Right ventricle myocardium inferior (tissue), 1 donor: ENCODE data around the gene HUNK. TPM values are rescaled to one million over a fixed set of nuclear protein-coding genes. Genes with fewer than 3 reads are reported as not detected.
"Not testable (repeated sequence)": the region's sequence is repeated elsewhere in the genome, so short reads cannot be mapped to it uniquely, and the experiment has no call there.

Source experiments
- ATAC-seq: fragments of 200-7000 bp; cut with Tn5 transposase; one replicate; pipeline ENCODE4 v1.9.1; 2020; ENCODE audit warnings: mild to moderate bottlenecking, moderate library complexity
- DNase-seq: peaks from one replicate; pipeline ENCODE4 v3.0.0; 2021; ENCODE audit errors: missing footprints
- intact Hi-C: fragments of 100-400 bp; cut with DNase I; formaldehyde crosslinking; loops from one replicate; pipeline ENCODE4 v1.11.0; 2022
- total RNA-seq: library from RNA; stranded (reverse); fragmentation: NEBNext Ultra II Directional; extraction: Animal tissue kit (Norgen Biotek cat#: 25700); gene quantifications from one replicate; pipeline ENCODE4 v1.2.1, GENCODE V29; 2021
- donor health status: DM: no; HTN: yes; CAD: no; lungs with severe emphysema.

The HUNK gene
- total RNA-seq, 1 donor from 2014 or later = 0.08 TPM

GRCh38 chr21:31938330-31939301 lies 65.8 kb downstream of the HUNK start:
- intact Hi-C loops = no loop called here
- ATAC-seq = no peak
- DNase-seq = no peak

DNA sequence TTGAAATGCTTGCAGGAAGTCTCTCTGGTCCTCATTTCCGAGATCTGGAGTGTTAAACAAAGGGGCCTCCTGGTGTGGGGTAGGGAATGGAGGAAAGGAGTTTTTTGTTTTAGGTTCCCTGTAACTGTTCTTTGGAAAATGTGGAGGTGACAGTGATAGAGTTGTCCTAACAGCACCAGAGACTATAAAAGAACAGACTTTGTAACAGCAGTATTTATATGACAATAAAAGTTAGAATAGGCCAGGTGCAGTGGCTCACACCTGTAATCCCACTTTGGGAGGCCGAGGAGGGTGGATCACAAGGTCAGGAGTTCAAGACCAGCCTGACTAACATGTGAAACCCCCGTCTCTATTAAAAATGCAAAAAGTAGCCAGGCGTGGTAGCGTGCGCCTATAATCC lies 68.9 kb downstream of the HUNK start:
- intact Hi-C loops = no loop called here
- DNase-seq = no peak
- ATAC-seq = no peak

DNA sequence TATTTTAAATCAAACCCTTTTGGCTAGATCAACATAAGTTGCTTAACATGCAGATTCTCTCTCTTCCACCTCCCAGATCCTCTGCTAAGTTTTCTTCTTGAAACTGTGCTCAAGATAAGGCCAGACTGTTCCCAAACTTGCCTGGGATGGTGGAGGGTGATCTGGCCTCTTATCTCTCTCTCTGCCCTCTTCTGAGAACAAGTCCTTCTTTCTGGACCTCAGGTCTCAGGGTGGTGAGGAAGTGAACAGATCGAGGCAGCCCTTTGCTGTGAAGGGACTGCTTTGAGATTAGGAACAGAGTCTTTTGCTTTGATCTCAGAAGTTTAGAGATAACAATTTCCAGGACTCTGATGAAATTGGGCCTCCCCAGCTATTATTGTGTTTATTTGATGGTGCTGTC lies 70.7 kb downstream of the HUNK start:
- ATAC-seq = no peak

GRCh38 chr21:31945141-31945540 lies 72.3 kb downstream of the HUNK start:
- intact Hi-C loops = no loop called here
- DNase-seq = no peak
- no peak for ATAC-seq

More for the DNA sequence above, 70.7 kb downstream of the HUNK start:
- no peak for DNase-seq
- intact Hi-C loops = no loop called here

DNA sequence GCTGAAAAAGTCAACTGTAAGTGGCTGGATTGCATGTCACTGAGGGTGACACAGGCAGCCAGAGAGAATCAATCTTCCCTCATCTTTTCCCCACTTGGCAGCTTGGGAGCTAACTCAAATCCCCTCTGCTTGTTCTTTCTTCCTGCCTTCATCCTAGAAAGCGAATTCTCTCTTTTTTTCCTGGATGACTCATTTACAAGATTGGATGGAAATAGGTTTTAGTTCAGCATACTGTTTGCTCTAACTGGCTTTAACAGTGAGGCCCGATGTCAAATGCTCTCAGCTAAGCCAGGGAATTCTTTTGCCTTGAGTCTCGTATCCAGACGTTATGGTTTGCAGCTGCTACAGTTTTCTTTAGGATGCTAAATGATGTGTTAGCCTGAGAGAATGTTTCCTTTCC lies 72.7 kb downstream of the HUNK start:
- ATAC-seq (no peak), DNase-seq (no peak)
- intact Hi-C loops = no loop called here

DNA sequence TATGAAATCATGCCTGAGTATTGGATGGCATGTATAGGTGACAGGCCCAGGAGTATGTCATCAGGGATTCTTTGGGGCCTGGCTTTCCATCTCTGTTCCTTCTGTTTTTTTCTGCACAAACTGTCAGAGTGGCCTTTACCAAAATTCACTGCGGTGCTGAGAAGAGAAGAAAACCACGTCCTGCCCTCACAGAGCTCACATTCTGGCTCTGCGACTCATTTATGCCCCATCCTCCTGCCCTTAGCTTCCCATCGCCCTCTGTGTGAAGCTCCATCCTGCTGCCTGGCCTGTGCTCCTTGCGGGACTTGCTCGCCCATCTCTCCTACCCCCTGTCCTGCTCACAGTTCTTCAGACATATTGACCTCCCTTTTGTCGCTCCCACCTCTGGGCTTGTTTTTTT lies 73.4 kb downstream of the HUNK start:
- ATAC-seq (no peak), DNase-seq (no peak)
- intact Hi-C loops = no loop called here

DNA sequence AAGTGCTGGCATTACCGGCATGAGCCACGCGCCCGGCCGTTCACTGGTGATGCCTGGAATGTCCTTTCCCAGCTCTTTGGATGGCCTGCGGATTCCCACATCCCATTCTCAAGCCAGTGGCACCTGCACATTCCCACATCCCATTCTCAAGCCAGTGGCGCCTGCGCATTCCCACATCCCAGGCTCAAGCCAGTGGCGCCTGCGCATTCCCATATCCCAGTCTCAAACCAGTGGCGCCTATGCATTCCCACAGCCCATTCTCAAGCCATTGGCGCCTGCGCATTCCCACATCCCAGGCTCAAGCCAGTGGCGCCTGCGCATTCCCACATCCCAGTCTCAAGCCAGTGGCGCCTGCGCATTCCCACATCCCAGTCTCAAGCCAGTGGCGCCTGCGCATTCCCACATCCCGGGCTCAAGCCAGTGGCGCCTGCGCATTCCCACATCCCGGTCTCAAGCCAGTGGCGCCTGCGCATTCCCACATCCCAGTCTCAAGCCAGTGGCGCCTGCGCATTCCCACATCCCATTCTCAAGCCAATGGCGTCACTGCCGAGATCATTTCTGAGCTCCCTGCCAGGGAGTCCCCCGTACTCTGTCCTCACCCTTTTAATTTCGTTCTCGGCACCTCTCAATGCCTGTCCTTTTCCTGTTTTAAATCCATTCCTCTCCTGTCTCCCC lies 74.2 kb downstream of the HUNK start:
- intact Hi-C loops, DNase-seq, ATAC-seq: not testable (repeated sequence)

GRCh38 chr21:31948676-31949075 lies 75.9 kb downstream of the HUNK start:
- no peak for DNase-seq
- intact Hi-C loops = no loop called here
- ATAC-seq = no peak

DNA sequence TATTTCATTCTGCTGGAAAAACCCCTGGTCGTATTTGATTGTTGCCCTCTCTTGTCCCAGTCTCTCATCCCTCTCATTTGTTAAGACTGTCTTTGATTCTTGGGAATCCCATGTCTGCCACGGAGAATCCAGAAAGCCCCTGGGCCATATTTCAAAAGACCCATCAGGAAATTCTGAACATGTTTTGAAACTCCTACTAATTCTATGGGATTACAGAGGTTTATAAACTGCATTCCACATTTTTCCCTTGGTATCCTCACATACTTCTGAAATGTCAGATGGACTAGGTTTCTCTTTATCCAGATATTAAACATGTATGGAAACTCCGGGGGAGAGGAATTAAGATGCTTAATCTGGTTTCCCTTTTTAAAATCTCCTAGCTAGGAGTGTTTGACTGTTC lies 80.0 kb downstream of the HUNK start:
- ATAC-seq (no peak), DNase-seq (no peak)
- intact Hi-C loops = no loop called here

- DNase-seq (no peak), ATAC-seq (no peak)
- intact Hi-C loops = no loop called here
Measured at GRCh38 chr21:31957631-31958030, 84.8 kb downstream of the HUNK start.

DNA sequence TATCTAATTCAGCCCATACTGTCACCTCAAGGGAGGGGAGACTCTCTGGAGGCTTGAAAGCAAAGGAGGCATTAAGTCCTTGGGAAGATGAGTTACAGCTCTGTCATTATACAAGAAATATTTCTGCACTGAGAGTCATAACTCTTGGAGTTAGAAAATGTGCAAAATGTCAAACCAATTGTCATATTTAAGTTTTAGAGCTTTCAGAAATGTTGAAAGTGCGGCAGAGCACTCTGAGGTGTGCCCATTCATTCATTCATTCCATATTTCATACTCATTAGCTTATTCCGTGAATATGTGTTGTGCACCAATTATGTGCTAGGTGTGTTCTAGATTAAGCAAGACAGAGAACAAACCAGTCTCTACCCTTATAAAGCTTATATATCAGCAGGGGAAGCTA lies 87.1 kb downstream of the HUNK start:
- DNase-seq = no peak
- ATAC-seq = no peak
- intact Hi-C loops = no loop called here

- ATAC-seq = no peak
- no peak for DNase-seq
- intact Hi-C loops = no loop called here
Measured at GRCh38 chr21:31961027-31961426, 88.2 kb downstream of the HUNK start.

DNA sequence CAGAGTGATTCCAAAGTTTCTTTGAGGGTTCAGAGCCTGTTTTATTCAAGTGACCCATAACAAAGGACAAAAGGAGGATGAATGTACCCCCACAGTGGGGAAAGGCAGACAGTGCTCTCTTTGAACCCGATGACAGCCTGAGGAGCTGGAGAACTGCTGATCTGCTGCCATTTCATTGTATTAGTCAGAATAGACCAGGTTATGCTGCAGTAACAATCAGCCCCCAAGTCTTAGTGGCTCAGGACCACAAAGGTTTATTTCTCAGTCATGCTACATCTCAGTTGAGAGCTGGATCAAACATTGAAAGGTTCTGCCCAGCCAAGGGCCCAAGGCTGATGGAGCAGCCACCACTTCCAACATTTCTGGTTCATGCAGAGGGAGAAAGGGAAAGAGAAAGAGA lies 88.9 kb downstream of the HUNK start:
- no peak for ATAC-seq
- DNase-seq = no peak
- intact Hi-C loops = no loop called here

DNA sequence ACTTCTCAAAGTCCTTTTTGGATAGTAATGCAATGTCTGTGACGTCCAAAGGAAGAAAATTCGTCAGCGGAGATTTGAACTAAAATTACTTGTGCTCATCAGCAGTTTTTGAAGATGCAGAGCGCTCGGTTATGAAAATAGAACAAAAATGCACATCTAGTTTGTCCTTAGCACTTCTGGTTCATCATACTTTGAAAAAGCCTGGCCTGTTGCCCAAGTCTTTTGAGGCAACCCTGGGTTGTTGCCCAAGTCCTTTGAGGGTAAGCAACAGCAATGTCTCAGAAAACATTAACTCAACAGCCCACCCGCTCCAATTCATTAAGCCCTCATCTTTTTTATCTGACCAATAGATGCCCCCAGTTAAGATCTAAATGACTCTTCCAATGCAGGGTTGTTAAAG lies 91.9 kb downstream of the HUNK start:
- DNase-seq (no peak), ATAC-seq (no peak)
- intact Hi-C loops = no loop called here

DNA sequence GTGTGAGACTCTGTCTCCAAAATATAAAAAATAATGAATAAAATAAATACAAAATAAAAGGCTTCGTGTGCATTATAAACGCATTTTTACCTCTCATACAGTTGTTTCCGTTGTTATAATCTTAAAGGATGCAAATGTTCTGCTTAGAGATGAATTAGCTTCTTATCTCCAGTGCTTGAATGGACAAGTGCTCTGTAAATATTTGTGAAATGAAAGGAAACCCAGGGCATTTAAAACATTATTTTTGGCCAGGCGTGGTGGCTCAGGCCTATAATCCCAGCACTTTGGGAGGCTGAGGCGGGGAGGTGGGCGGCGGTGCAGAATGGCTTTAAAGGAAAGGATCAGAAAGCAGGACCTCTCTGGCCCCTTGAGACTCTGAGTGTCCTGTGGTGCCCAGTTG lies 94.5 kb downstream of the HUNK start:
- ATAC-seq = no peak

DNA sequence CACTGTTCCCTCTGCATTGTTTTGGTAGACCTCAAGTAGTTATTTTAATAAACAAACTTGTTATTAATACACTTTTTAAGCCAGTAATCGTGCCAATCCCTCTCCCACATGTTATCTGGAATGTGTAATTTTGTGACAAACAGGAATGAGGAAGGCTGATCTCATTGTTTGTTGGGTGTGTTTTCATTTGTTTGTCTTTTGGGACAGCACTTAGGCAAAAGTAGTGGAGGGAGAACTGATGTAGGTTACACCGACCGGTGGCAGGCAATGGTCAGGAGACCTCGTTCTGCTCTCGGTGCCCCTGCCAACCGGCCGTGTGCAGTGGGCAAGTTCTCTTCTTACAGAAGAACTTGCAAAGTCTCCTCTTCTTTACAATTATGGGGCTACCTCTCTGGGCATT lies 99.8 kb downstream of the HUNK start:
- intact Hi-C loops = no loop called here
- no peak for ATAC-seq

More for the DNA sequence above, 94.5 kb downstream of the HUNK start:
- intact Hi-C loops = no loop called here
- DNase-seq = no peak

DNA sequence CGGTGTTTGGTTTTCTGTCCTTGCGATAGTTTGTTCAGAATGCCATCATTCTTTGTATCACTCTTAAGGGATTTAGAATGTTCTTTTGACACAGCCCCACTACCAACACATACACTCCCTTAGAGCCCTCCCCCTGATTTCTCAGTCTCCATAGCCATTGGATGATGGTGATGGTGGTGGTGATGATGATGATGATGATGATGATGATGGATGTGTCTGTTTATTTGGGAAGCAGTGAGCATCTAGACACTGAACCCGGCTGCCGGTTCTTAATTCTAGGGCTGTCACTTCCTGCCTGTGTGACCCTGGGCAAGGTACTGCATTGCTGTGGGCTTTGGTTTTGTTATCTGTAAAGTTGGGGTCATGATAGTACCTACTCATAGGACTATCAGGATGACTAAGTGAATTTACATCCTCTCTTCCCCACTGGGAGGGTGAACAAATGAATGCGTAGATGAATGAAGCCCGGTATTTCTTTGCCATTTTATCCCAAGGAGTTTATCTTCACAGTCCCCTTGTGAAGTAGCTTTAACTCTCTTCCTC lies 100.7 kb downstream of the HUNK start:
- DNase-seq = no peak
- intact Hi-C loops = no loop called here
- ATAC-seq = no peak

More for the DNA sequence above, 99.8 kb downstream of the HUNK start:
- DNase-seq = no peak

GRCh38 chr21:31974454-31974985 lies 101.7 kb downstream of the HUNK start:
- DNase-seq (no peak), ATAC-seq (no peak)
- intact Hi-C loops = no loop called here

DNA sequence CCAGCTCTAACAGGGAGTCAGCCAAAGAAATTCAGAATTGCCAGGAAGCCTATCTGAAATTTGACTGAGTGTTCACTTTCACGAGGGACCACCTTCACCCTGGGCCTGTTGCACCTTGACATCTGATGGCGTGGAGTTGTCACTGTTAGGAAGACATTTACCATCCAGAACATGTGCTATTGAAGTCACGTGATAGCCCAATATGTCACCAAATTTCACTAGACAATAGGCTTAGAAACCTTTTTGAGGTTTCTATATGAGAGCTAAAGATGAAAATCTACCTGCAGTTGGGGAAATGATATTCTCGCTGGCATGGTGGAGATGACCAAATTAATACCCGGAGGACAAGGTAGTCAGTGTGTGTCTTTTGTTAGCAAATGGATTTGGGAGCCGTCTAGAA lies 102.7 kb downstream of the HUNK start:
- no peak for DNase-seq
- no peak for ATAC-seq
- intact Hi-C loops = no loop called here

- intact Hi-C loops = no loop called here
- no peak for ATAC-seq
- no peak for DNase-seq
Measured at GRCh38 chr21:31977816-31978215, 105.0 kb downstream of the HUNK start.
